Tibial nerve (tissue), 4 donors: Measurements from ENCODE around the gene PSKH1. TPM values are rescaled to one million over a fixed set of nuclear protein-coding genes. Genes with fewer than 3 reads are reported as not detected.

Experiments used
- DNase-seq, 2 donors: peaks; one replicate each; pipeline ENCODE4 v3.0.0-alpha.2; 2019; ENCODE audit warnings: low spot score in 2 of 2
- H3K27ac ChIP-seq, 4 donors: fragments of 200-600 bp; sonication (generic) in 3 of 4; one replicate each; pipeline ENCODE4 v1.5.1; 2017 to 2019; ENCODE audit warnings: mild to moderate bottlenecking in 1 of 4
- H3K27me3 ChIP-seq, 2 donors: fragments of 200-600 bp; sonication (generic) in 1 of 2; one replicate each; pipeline versions ENCODE4 v1.5.1 to v1.6.0; 2017 to 2019
- H3K36me3 ChIP-seq, 3 donors: fragments of 200-600 bp; sonication (generic); one replicate each; pipeline ENCODE4 v1.5.1; 2018 to 2019
- H3K4me1 ChIP-seq, 4 donors: fragments of 200-600 bp; sonication (generic) in 3 of 4; one replicate each; pipeline ENCODE4 v1.5.1; 2017 to 2019
- H3K4me3 ChIP-seq, 4 donors: fragments of 200-600 bp; sonication (generic) in 3 of 4; one replicate each; pipeline ENCODE4 v1.5.1; 2017 to 2019; ENCODE audit warnings: mild to moderate bottlenecking in 1 of 4, moderate library complexity in 1 of 4
- H3K9me3 ChIP-seq, 4 donors: fragments of 200-600 bp; sonication (generic) in 3 of 4; one replicate each; pipeline ENCODE4 v1.5.1; 2017 to 2019
- EP300 ChIP-seq, 2 donors: sonication (generic); formaldehyde crosslinking; IDR thresholded peaks; one replicate each; pipeline ENCODE4 v1.6.1; 2017; ENCODE audit warnings: antibody characterized with exemption in 2 of 2, mild to moderate bottlenecking in 1 of 2
- POLR2A ChIP-seq, 2 donors: fragments of 450-650 bp; IDR thresholded peaks; one replicate each; pipeline ENCODE4 v1.6.1; 2017; ENCODE audit warnings: antibody characterized with exemption in 2 of 2, mild to moderate bottlenecking in 2 of 2, moderate library complexity in 2 of 2
- WGBS, 2 donors: methylation state at CpG; one replicate each; pipeline ENCODE4 v1.1.5; 2018; 5-methylcytosine and 5-hydroxymethylcytosine counted together
- total RNA-seq, 4 donors: library from RNA; depleted of rRNA; stranded (reverse); fragments of >200 nt; gene quantifications; one replicate each; pipeline ENCODE4 v1.1.0, GENCODE V29; 2016
- TF ChIP-seq, protein P1 (sequence below), 5 experiments: fragments of 200-600 bp in 3 of 5; fragments of 450-650 bp in 2 of 5; sonication (generic) in 3 of 5; IDR thresholded peaks; one replicate each; pipeline ENCODE4 v1.5.1; 2016 to 2019; ENCODE audit warnings: antibody characterized with exemption in 5 of 5, mild to moderate bottlenecking in 3 of 5, moderate library complexity in 2 of 5

PSKH1 gene
- total RNA-seq, 4 donors from 2014 or later, result 22.2 to 30.8 (median 24.2) TPM

DNA sequence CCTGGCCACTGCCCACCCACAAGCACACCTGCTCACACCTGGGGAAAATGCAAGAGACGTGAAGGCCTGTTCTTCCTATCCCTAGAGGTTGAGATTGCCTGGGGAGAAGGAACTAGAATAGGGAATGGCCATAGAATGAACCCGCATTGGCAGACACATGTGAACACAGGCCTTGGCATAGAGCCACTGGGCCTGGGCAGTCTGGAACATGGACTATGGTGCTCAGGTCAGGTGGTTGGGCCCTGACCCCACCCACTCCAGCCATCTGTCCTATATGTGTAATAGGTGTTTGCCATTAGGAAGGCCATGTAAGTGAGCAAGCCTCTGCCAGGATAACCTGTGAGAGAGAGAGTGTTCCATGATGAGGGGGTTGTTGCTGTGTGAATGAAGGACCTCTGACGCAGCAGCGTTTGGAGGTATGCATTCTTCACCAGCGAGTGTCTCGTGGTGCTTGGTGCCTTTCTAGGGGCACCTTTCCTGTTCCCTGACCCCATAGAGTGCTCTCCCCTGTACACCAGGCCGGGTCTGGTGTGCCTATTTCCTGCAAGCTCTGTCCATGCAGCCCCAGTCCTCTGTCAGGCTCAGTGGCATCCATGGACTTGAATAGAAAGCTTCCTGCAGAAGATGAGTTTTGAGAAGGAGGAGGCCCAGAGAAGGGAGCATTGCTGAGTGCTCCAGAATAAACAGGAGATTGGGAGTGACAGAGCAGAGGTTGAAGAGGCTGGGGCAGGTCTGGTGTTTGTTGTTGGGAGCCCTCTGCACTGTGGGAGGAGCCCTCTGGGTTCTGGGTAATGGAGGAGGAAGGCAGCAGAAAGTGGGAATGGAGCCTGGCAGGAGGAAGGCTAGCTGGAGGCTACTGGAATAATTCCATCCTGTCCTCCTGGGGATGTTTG lies 23.0 kb downstream of the PSKH1 start:
- TF ChIP-seq POLR2A (IDR thresholded peaks at IDR 0.05) (no peak), EP300 (IDR thresholded peaks at IDR 0.05) (no peak)
- TF ChIP-seq, protein P1, sequence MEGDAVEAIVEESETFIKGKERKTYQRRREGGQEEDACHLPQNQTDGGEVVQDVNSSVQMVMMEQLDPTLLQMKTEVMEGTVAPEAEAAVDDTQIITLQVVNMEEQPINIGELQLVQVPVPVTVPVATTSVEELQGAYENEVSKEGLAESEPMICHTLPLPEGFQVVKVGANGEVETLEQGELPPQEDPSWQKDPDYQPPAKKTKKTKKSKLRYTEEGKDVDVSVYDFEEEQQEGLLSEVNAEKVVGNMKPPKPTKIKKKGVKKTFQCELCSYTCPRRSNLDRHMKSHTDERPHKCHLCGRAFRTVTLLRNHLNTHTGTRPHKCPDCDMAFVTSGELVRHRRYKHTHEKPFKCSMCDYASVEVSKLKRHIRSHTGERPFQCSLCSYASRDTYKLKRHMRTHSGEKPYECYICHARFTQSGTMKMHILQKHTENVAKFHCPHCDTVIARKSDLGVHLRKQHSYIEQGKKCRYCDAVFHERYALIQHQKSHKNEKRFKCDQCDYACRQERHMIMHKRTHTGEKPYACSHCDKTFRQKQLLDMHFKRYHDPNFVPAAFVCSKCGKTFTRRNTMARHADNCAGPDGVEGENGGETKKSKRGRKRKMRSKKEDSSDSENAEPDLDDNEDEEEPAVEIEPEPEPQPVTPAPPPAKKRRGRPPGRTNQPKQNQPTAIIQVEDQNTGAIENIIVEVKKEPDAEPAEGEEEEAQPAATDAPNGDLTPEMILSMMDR (IDR thresholded peaks at IDR 0.05), result no peak
- Histone ChIP-seq H3K9me3 (no peaks in the 10 kb centered on the region), H3K27me3 (no peaks in the 10 kb centered on the region), H3K4me1 (peaks cover 0 to 56% (median 4%) of the 10 kb centered on the region in 4 donors), H3K36me3 (peaks cover 0 to 44% (median 0%) of the 10 kb centered on the region in 3 donors), H3K4me3 (no peak overlapping the region), H3K27ac (peak overlapping the region in 1 of 4 donors; percentile 16)
- 70 to 75% methylated on average over 7 of the region's 7 CpGs for WGBS, 2 donors
- no peak for DNase-seq

GRCh38 chr16:67917140-67917851 lies 24.2 kb downstream of the PSKH1 start:
- WGBS, 2 donors, result 56% methylated on average over 6 of the region's 6 CpGs
- peaks cover 0 to 60% (median 8%) of the 10 kb centered on the region in 4 donors for H3K4me1 ChIP-seq

DNA sequence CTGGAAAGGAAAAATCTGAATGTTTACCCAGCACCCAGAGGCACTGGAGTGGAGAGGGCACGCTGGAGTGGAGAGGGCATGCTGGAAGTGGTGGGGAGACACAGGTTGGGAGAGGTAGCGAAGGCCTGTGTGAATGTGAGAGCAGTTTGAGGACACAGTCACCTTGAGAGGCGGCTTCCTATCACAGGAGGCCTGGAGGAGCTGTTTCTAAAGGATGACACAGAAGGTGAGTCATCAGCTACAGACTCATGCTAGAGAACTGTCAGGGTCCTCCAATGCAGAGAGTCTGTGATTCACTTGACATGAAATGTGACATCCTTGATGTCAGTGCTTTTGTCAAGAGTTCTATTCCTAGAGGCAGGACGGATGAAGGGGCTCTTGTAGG lies 24.8 kb downstream of the PSKH1 start:
- DNase-seq, result no peak
- H3K4me3 ChIP-seq, result no peak overlapping the region
- H3K27ac ChIP-seq, result no peak overlapping the region
- no peaks in the 10 kb centered on the region for H3K9me3 ChIP-seq
- H3K27me3 ChIP-seq, result no peaks in the 10 kb centered on the region
- WGBS, 2 donors, result 83 to 87% methylated on average over 4 of the region's 4 CpGs
- peaks cover 0 to 29% (median 0%) of the 10 kb centered on the region in 3 donors for H3K36me3 ChIP-seq
- H3K4me1 ChIP-seq, result peaks cover 0 to 66% (median 8%) of the 10 kb centered on the region in 4 donors
- TF ChIP-seq, protein P1 (IDR thresholded peaks at IDR 0.05), result no peak
- TF ChIP-seq EP300 (IDR thresholded peaks at IDR 0.05) (no peak), POLR2A (IDR thresholded peaks at IDR 0.05) (no peak)

More at GRCh38 chr16:67917140-67917851, 24.2 kb downstream of the PSKH1 start:
- H3K27ac ChIP-seq, result no peak overlapping the region
- peaks cover 0 to 32% (median 0%) of the 10 kb centered on the region in 3 donors for H3K36me3 ChIP-seq
- no peak overlapping the region for H3K4me3 ChIP-seq
- TF ChIP-seq EP300 (IDR thresholded peaks at IDR 0.05) (no peak), POLR2A (IDR thresholded peaks at IDR 0.05) (no peak)
- TF ChIP-seq, protein P1 (IDR thresholded peaks at IDR 0.05), result no peak
- H3K27me3 ChIP-seq, result no peaks in the 10 kb centered on the region
- no peak for DNase-seq
- H3K9me3 ChIP-seq, result no peaks in the 10 kb centered on the region

GRCh38 chr16:67919622-67920221 lies 26.7 kb downstream of the PSKH1 start:
- TF ChIP-seq EP300 (IDR thresholded peaks at IDR 0.05), result no peak
- TF ChIP-seq, protein P1 (IDR thresholded peaks at IDR 0.05), result peak in 1 of 5 experiments; percentile 16
- 66 to 68% methylated on average over 6 of the region's 6 CpGs for WGBS, 2 donors
- Histone ChIP-seq H3K36me3 (peaks cover 0 to 39% (median 0%) of the 10 kb centered on the region in 3 donors), H3K27me3 (no peaks in the 10 kb centered on the region), H3K27ac (peak overlapping the region in 1 of 4 donors; percentile 59), H3K9me3 (no peaks in the 10 kb centered on the region), H3K4me3 (no peak overlapping the region), H3K4me1 (peaks cover 0 to 81% (median 8%) of the 10 kb centered on the region in 4 donors)
- no peak for DNase-seq
